ENCODE measurements around the gene ZDHHC14. TPM values are rescaled to one million over a fixed set of nuclear protein-coding genes. Genes with fewer than 3 reads are reported as not detected.
A peak's percentile ranks its signal among the peaks of the same experiment; 100 is the strongest.
"Not testable (repeated sequence)": the region's sequence is repeated elsewhere in the genome, so short reads cannot be mapped to it uniquely, and the experiment has no call there.

The ZDHHC14 gene
- total RNA-seq, 2 experiments from 2014 or later = 10.7 to 12.1 TPM

- H3K27me3 Mint-ChIP-seq (ENCODE audit: low read depth) = peaks cover 6% of the 10 kb centered on the region
- H3K4me1 Mint-ChIP-seq (ENCODE audit: low read depth) = no peaks in the 10 kb centered on the region
- no peak overlapping the region for H3K27ac Mint-ChIP-seq
- ChIA-PET CTCF (interaction anchor here (1.4 kb wide), 1 partner anchor 368 kb away, joined by 4 read pairs; no protein-coding TSS in a partner anchor), POLR2A (no interaction called here)
- H3K9me3 Mint-ChIP-seq (ENCODE audit: insufficient read depth) = no peaks in the 10 kb centered on the region
- DNase-seq (no peak), ATAC-seq (no peak)
- no peaks in the 10 kb centered on the region for H3K36me3 Mint-ChIP-seq (ENCODE audit: low read depth)
- no peak overlapping the region for H3K4me3 Mint-ChIP-seq
Observed at GRCh38 chr6:157682856-157683481, 302.0 kb downstream of the ZDHHC14 start.

DNA sequence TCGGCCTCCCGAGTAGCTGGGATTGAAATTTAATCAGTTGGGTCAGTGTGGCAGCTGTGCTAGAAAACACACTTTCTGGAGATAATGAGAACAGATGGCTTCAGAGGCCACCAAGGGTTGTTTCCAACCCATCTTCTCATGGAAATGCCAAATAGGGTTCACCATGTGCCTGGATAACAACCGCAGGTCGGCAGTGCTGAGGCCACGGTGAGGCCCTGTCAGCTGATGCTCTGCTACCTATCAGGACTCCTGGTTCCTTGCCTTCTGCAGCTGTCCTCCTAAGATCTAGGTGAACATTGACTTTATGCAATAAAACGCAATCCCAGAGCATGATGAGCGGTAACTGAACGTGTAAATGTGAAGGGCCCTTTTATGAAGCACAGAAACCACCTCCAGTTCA, 302.7 kb downstream of the ZDHHC14 start:
- CTCF ChIA-PET = interaction anchor here (1.4 kb wide), 1 partner anchor 369 kb away, joined by 4 read pairs; no protein-coding TSS in a partner anchor
- H3K36me3 Mint-ChIP-seq (ENCODE audit: low read depth) = no peaks in the 10 kb centered on the region

GRCh38 chr6:157684620-157685299, 303.8 kb downstream of the ZDHHC14 start:
- H3K9me3 Mint-ChIP-seq (ENCODE audit: insufficient read depth) = no peaks in the 10 kb centered on the region
- no peak for DNase-seq
- H3K27ac Mint-ChIP-seq = no peak overlapping the region
- H3K27me3 Mint-ChIP-seq (ENCODE audit: low read depth) = peaks cover 2% of the 10 kb centered on the region
- H3K4me1 Mint-ChIP-seq (ENCODE audit: low read depth) = no peaks in the 10 kb centered on the region
- no peak for ATAC-seq
- POLR2A ChIA-PET = no interaction called here
- CTCF ChIA-PET = no interaction called here
- no peak overlapping the region for H3K4me3 Mint-ChIP-seq
- H3K36me3 Mint-ChIP-seq (ENCODE audit: low read depth) = no peaks in the 10 kb centered on the region

More for the DNA sequence above, 302.7 kb downstream of the ZDHHC14 start:
- no peak for ATAC-seq
- Mint-ChIP-seq H3K9me3 (ENCODE audit: insufficient read depth) (no peaks in the 10 kb centered on the region), H3K4me3 (no peak overlapping the region), H3K27me3 (ENCODE audit: low read depth) (peaks cover 2% of the 10 kb centered on the region), H3K27ac (no peak overlapping the region), H3K4me1 (ENCODE audit: low read depth) (no peaks in the 10 kb centered on the region)
- POLR2A ChIA-PET = no interaction called here
- no peak for DNase-seq

DNA sequence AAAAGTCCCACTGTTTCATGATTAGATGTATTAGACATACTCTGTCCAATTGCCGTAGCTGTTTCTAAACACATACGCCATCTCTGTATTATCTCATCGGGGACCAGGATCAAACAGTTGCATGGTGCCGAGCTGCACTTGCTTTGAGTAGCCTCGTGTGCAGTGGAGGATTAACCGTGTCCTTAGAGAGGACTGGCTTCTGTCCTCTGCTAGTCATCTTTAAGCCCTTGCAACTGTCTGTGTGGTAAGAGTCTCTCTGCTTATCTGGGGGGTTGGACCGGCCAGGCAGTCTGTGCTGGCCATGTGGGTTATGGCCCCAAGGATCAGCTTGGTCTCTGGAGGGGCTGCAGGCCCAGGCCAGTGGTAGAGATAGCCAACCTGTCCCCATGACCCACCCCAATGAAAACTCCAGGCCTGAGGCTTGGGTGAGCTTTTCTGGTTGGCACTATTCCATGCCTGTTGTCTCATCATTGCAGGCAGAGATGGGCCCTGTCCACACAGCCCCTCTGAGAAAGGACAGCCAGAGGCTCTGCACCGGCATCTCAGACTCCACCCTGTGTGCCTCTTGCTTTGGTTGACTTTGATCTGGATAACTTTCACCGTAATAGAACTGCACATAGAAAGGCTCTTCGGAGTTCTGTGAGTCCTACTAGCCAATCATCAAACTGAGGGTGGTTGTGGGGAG, 304.7 kb downstream of the ZDHHC14 start:
- H3K27ac Mint-ChIP-seq = no peak overlapping the region
- no peaks in the 10 kb centered on the region for H3K9me3 Mint-ChIP-seq (ENCODE audit: insufficient read depth)
- H3K4me1 Mint-ChIP-seq (ENCODE audit: low read depth) = no peaks in the 10 kb centered on the region
- ATAC-seq (no peak), DNase-seq (no peak)
- CTCF ChIA-PET = no interaction called here
- no peaks in the 10 kb centered on the region for H3K36me3 Mint-ChIP-seq (ENCODE audit: low read depth)
- no peak overlapping the region for H3K4me3 Mint-ChIP-seq
- peaks cover 2% of the 10 kb centered on the region for H3K27me3 Mint-ChIP-seq (ENCODE audit: low read depth)
- POLR2A ChIA-PET = no interaction called here

DNA sequence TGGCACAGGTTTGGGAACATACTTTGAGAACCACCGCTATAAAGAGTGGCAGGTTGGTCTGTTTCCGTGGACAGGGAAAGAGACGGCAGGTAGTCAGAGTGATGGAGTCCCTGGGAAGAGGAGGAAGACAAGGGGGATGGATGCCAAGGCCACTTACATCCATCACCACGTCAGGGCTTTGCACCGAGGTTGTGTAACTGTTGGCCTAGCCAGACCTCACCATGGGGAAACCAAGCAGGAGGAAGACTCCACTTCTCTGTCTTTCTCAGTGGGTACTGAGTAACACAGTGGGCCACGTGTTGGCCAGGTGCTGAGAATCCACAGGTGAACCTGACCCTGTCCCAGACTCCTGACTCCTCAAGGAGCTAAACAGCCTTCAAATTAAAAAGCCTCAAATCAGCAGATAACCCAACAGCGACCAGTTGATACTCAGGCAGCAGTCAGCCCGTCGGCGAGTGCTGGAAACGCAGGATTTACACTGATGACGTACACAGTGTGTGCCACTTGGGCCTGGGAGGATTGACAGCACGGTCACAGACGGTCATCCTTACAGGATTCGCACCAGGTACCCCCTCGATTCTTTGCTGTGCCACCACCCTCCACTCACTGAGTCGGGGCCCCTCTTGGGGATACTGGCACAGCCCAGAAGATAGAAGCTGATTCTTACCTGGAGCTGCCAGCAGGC, 307.4 kb downstream of the ZDHHC14 start:
- H3K4me3 Mint-ChIP-seq = no peak overlapping the region
- DNase-seq (no peak), ATAC-seq (no peak)
- no peaks in the 10 kb centered on the region for H3K9me3 Mint-ChIP-seq (ENCODE audit: insufficient read depth)
- POLR2A ChIA-PET = no interaction called here
- peaks cover 5% of the 10 kb centered on the region for H3K27me3 Mint-ChIP-seq (ENCODE audit: low read depth)
- no peaks in the 10 kb centered on the region for H3K36me3 Mint-ChIP-seq (ENCODE audit: low read depth)
- no peaks in the 10 kb centered on the region for H3K4me1 Mint-ChIP-seq (ENCODE audit: low read depth)
- no peak overlapping the region for H3K27ac Mint-ChIP-seq
- CTCF ChIA-PET = no interaction called here

- H3K4me1 Mint-ChIP-seq (ENCODE audit: low read depth) = no peaks in the 10 kb centered on the region
- ChIA-PET POLR2A (no interaction called here), CTCF (no interaction called here)
- H3K9me3 Mint-ChIP-seq (ENCODE audit: insufficient read depth) = no peaks in the 10 kb centered on the region
- ATAC-seq (no peak), DNase-seq (no peak)
- peaks cover 5% of the 10 kb centered on the region for H3K27me3 Mint-ChIP-seq (ENCODE audit: low read depth)
- no peak overlapping the region for H3K4me3 Mint-ChIP-seq
- peak overlapping the region; percentile 24 for H3K27ac Mint-ChIP-seq
- H3K36me3 Mint-ChIP-seq (ENCODE audit: low read depth) = no peaks in the 10 kb centered on the region
Observed at GRCh38 chr6:157688960-157689599, 308.1 kb downstream of the ZDHHC14 start.

GRCh38 chr6:157689875-157690274, 308.9 kb downstream of the ZDHHC14 start:
- ChIA-PET POLR2A (no interaction called here), CTCF (no interaction called here)
- H3K27ac Mint-ChIP-seq = no peak overlapping the region
- no peak for ATAC-seq
- H3K27me3 Mint-ChIP-seq (ENCODE audit: low read depth) = peaks cover 7% of the 10 kb centered on the region
- H3K4me3 Mint-ChIP-seq = no peak overlapping the region
- no peaks in the 10 kb centered on the region for H3K36me3 Mint-ChIP-seq (ENCODE audit: low read depth)
- H3K4me1 Mint-ChIP-seq (ENCODE audit: low read depth) = no peaks in the 10 kb centered on the region
- DNase-seq = no peak
- no peaks in the 10 kb centered on the region for H3K9me3 Mint-ChIP-seq (ENCODE audit: insufficient read depth)

DNA sequence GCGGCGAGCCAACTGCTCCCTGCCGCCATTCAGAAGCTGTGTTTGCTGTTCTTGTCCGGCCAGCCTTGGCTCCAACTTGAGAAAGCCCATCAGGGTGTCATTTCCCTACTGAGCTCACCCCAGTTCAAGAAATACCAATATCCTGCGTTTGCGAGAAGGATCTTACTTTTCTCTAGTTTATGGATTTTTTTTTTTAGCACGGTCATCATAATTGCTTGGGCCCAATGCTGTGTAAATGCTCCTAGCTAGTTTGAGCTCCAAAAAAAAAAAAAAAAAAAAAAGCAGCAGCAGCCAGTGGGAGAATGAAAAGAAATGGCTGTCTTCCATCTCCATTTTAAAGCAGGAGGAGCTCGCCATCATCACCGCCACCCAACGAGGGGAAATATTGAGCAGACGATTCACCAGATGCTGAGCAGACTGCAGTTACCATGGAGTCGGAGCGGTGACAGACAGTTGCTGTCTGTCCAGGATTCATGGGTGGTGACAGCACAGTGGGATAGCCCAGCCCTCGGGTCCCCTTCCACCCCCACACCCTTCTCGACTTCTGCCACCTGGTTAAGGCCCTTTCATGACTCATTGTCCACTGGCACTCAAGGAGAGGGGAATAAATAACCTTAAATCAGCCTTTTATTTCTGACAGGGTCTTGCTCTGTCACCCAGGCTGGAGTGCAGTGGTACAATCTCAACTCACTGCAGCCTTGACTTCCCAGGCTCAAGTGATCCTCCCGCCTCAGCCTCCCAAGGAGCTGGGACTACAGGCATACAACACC, 309.6 kb downstream of the ZDHHC14 start:
- POLR2A ChIA-PET = no interaction called here
- ATAC-seq (no peak), DNase-seq (no peak)
- CTCF ChIA-PET = no interaction called here
- Mint-ChIP-seq H3K9me3 (ENCODE audit: insufficient read depth) (no peaks in the 10 kb centered on the region), H3K4me3 (no peak overlapping the region), H3K27ac (no peak overlapping the region), H3K36me3 (ENCODE audit: low read depth) (no peaks in the 10 kb centered on the region), H3K27me3 (ENCODE audit: low read depth) (peaks cover 8% of the 10 kb centered on the region), H3K4me1 (ENCODE audit: low read depth) (no peaks in the 10 kb centered on the region)

- H3K27me3 Mint-ChIP-seq (ENCODE audit: low read depth); ATAC-seq; CTCF ChIA-PET; H3K4me3 Mint-ChIP-seq; H3K9me3 Mint-ChIP-seq (ENCODE audit: insufficient read depth); H3K27ac Mint-ChIP-seq; POLR2A ChIA-PET; DNase-seq; H3K36me3 Mint-ChIP-seq (ENCODE audit: low read depth); H3K4me1 Mint-ChIP-seq (ENCODE audit: low read depth): not testable (repeated sequence)
Observed at GRCh38 chr6:157691621-157692020, 310.6 kb downstream of the ZDHHC14 start.

DNA sequence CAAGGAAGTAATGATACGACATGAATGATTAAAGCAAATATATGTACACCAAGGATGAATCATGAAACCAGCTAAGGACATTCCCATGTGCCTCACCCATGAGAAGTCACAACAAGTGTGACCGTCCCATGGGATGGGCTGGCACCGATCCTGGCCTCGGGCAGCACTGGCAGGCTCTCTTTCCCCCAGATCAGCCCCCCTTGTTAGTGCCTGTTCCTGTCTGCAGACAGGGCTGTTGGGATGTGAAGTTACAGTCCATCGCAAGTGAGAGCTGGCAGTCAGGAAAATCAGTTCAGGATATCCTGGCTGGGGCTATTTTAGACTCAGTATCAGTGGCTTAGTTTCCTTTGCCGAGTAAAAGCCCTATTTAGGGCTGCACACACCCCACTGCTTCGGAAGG, 312.9 kb downstream of the ZDHHC14 start:
- ChIA-PET CTCF (no interaction called here), POLR2A (no interaction called here)
- H3K4me3 Mint-ChIP-seq = no peak overlapping the region
- H3K27ac Mint-ChIP-seq = no peak overlapping the region
- no peaks in the 10 kb centered on the region for H3K36me3 Mint-ChIP-seq (ENCODE audit: low read depth)
- H3K9me3 Mint-ChIP-seq (ENCODE audit: insufficient read depth) = no peaks in the 10 kb centered on the region
- no peaks in the 10 kb centered on the region for H3K4me1 Mint-ChIP-seq (ENCODE audit: low read depth)
- DNase-seq (no peak), ATAC-seq (no peak)
- peaks cover 13% of the 10 kb centered on the region for H3K27me3 Mint-ChIP-seq (ENCODE audit: low read depth)

DNA sequence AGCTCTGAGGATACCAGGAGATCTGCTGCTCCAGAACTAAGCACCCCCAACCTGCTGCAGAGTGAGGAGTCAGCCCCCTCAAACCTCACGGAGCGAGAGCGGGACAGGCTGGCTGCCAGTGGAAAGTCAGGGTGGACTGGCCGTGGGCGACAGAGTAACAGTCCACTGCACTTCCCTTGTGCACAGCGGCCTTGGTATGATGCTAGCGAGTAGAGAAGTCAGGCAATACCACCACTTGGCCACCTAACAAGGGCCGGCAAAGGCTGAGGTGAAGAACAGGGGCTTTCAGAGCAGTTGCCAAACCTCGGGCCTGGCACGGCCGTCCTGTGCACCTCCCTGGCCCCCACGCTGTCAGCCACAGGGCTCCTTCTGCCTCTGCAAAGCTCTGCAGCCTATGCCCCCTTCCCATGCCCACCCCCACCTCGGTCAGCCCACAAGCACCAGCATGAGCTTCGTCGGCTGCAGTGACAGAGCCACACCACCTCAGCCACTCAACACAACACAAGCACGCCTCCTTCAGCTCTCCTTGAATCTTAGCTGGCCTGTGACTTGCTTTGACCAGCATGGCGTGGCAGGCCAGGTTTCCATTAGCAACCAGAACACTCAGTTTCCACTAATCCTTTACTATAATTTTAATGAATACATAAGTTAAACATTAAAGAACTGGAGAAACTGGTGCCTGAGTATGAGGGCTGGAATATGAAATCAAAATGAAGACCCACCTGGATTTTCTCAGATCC, 314.5 kb downstream of the ZDHHC14 start:
- Mint-ChIP-seq H3K36me3 (ENCODE audit: low read depth) (no peaks in the 10 kb centered on the region), H3K4me3 (no peak overlapping the region), H3K9me3 (ENCODE audit: insufficient read depth) (no peaks in the 10 kb centered on the region), H3K27me3 (ENCODE audit: low read depth) (peaks cover 13% of the 10 kb centered on the region), H3K27ac (no peak overlapping the region), H3K4me1 (ENCODE audit: low read depth) (no peaks in the 10 kb centered on the region)
- POLR2A ChIA-PET = no interaction called here
- ATAC-seq (no peak), DNase-seq (no peak)
- CTCF ChIA-PET = no interaction called here
